Measurements from ENCODE around the gene CCDC167.

GRCh38 chr6:37433657-37434271, 65.9 kb downstream of the CCDC167 start:
- TF ChIP-seq, protein P1, sequence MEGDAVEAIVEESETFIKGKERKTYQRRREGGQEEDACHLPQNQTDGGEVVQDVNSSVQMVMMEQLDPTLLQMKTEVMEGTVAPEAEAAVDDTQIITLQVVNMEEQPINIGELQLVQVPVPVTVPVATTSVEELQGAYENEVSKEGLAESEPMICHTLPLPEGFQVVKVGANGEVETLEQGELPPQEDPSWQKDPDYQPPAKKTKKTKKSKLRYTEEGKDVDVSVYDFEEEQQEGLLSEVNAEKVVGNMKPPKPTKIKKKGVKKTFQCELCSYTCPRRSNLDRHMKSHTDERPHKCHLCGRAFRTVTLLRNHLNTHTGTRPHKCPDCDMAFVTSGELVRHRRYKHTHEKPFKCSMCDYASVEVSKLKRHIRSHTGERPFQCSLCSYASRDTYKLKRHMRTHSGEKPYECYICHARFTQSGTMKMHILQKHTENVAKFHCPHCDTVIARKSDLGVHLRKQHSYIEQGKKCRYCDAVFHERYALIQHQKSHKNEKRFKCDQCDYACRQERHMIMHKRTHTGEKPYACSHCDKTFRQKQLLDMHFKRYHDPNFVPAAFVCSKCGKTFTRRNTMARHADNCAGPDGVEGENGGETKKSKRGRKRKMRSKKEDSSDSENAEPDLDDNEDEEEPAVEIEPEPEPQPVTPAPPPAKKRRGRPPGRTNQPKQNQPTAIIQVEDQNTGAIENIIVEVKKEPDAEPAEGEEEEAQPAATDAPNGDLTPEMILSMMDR (IDR thresholded peaks at IDR 0.05): no peak
- no peak for TF ChIP-seq POLR2A (IDR thresholded peaks at IDR 0.05)
